H1 (cell line): ENCODE results near the gene OR4Q3. TPM values are rescaled to one million over a fixed set of nuclear protein-coding genes. Genes with fewer than 3 reads are reported as not detected.

Experiments
- CTCF ChIA-PET: fragments of 300-600 bp; sonication (Branson Sonifier 250); formaldehyde crosslinking; loops from one replicate; lab custom pipeline; 2021; ENCODE audit not compliant: partially characterized antibody; lab: Charles Lee
- POLR2A ChIA-PET: fragments of 300-600 bp; sonication (Branson Sonifier 250); formaldehyde crosslinking; loops from one replicate; lab custom pipeline; 2021; ENCODE audit warnings: inconsistent platforms; ENCODE audit not compliant: partially characterized antibody; lab: Charles Lee
- DNase-seq, 2 experiments: peaks; one replicate each; pipeline versions ENCODE4 v3.0.0 to v3.0.0-alpha.2; 2010 to 2022; ENCODE audit warnings: low spot score in 2 of 2, low read depth in 1 of 2, mixed read lengths in 1 of 2
- FAIRE-seq: peaks from 2 replicates; lab custom pipeline; 2011; peaks lifted over from hg19 to GRCh38; lab: Jason Lieb, UNC
- H2AFZ ChIP-seq: 2 replicates; pipeline ENCODE4 v1.8.1; 2012; ENCODE audit warnings: low read length, inconsistent platforms
- H2AK5ac ChIP-seq: 2 replicates; pipeline ENCODE4 v1.6.1; 2013; ENCODE audit warnings: low read depth, low read length
- H2BK120ac ChIP-seq: replicated peaks from 2 replicates; pipeline ENCODE3; 2013; ENCODE audit warnings: low read depth, low read length, inconsistent platforms
- H2BK12ac ChIP-seq: 2 replicates; pipeline ENCODE4 v1.6.1; 2013; ENCODE audit warnings: low read depth, low read length
- H2BK15ac ChIP-seq: 2 replicates; pipeline ENCODE4 v1.6.1; 2013; ENCODE audit warnings: low read length
- H2BK20ac ChIP-seq: 2 replicates; pipeline ENCODE4 v1.6.1; 2013; ENCODE audit warnings: low read length
- H2BK5ac ChIP-seq: 2 replicates; pipeline ENCODE4 v1.6.1; 2013; ENCODE audit warnings: low read depth, low read length
- H3K14ac ChIP-seq: 2 replicates; pipeline ENCODE4 v1.6.1; 2013; ENCODE audit warnings: inconsistent platforms; ENCODE audit not compliant: insufficient read length
- H3K18ac ChIP-seq: 2 replicates; pipeline ENCODE4 v1.6.1; 2013; ENCODE audit warnings: low read length; ENCODE audit errors: extremely low read depth
- H3K23ac ChIP-seq: 2 replicates; pipeline ENCODE4 v1.6.1; 2013; ENCODE audit warnings: inconsistent platforms; ENCODE audit not compliant: insufficient read length
- H3K23me2 ChIP-seq: 2 replicates; pipeline ENCODE4 v1.6.1; 2013; ENCODE audit warnings: low read depth, low read length
- H3K27ac ChIP-seq: 2 replicates; pipeline ENCODE4 v1.6.1; 2011; ENCODE audit warnings: low read depth, low read length, inconsistent platforms
- H3K27me3 ChIP-seq, 4 experiments: replicated peaks in 1 of 4; 1 replicate in 1 of 4; 2 replicates in 3 of 4; pipeline versions ENCODE4 v1.6.1 to v1.8.1; 2011 to 2013; ENCODE audit warnings: low read length in 3 of 4, mild to moderate bottlenecking in 3 of 4, inconsistent platforms in 2 of 4, mixed read lengths in 2 of 4, moderate library complexity in 1 of 4; ENCODE audit not compliant: control insufficient read depth in 3 of 4, insufficient read depth in 3 of 4; ENCODE audit errors: extremely low read depth in 1 of 4
- H3K36me3 ChIP-seq, 4 experiments: 2 replicates each; pipeline versions ENCODE4 v1.6.1 to v1.8.1; 2011 to 2013; ENCODE audit warnings: mild to moderate bottlenecking in 4 of 4, low read length in 3 of 4, moderate library complexity in 2 of 4, control low read depth in 1 of 4, inconsistent platforms in 1 of 4; ENCODE audit not compliant: insufficient read depth in 4 of 4, control insufficient read depth in 2 of 4
- H3K4ac ChIP-seq: replicated peaks from 2 replicates; pipeline ENCODE3; 2013; ENCODE audit warnings: low read length, low read depth, mixed read lengths, inconsistent platforms; ENCODE audit not compliant: insufficient read length
- H3K4me1 ChIP-seq, 4 experiments: replicated peaks in 1 of 4; 1 replicate in 1 of 4; 2 replicates in 3 of 4; pipeline versions ENCODE4 v1.6.1 to v1.8.1; 2011 to 2013; ENCODE audit warnings: low read length in 3 of 4, inconsistent platforms in 2 of 4, mixed read lengths in 1 of 4; ENCODE audit not compliant: insufficient read depth in 4 of 4, control insufficient read depth in 3 of 4
- H3K4me2 ChIP-seq, 2 experiments: 2 replicates each; pipeline versions ENCODE4 v1.6.1 to v1.8.1; 2011 to 2013; ENCODE audit warnings: low read depth in 2 of 2, low read length in 2 of 2, control low read depth in 1 of 2, inconsistent platforms in 1 of 2, mild to moderate bottlenecking in 1 of 2; ENCODE audit not compliant: insufficient read depth in 1 of 2
- H3K4me3 ChIP-seq, 4 experiments: fragments of 200-600, 300-600 bp in 1 of 4; sonication (generic), shearing (Covaris generic), sonication (Bioruptor Twin) in 1 of 4; 2 replicates each; pipeline versions ENCODE4 v1.5.1 to v1.8.1; 2011 to 2016; ENCODE audit warnings: low read length in 4 of 4, low read depth in 3 of 4, control low read depth in 2 of 4, inconsistent platforms in 2 of 4, mild to moderate bottlenecking in 2 of 4, mixed read lengths in 1 of 4, moderate library complexity in 1 of 4; ENCODE audit not compliant: insufficient read depth in 2 of 4; ENCODE audit errors: extremely low read depth in 1 of 4
- H3K56ac ChIP-seq: replicated peaks from 2 replicates; pipeline ENCODE3; 2013; ENCODE audit warnings: low read depth, mild to moderate bottlenecking, mixed read lengths, low read length, inconsistent platforms; ENCODE audit not compliant: insufficient read length
- H3K79me1 ChIP-seq: 2 replicates; pipeline ENCODE4 v1.6.1; 2013; ENCODE audit warnings: low read depth, low read length, control low read depth
- H3K79me2 ChIP-seq, 2 experiments: 2 replicates each; pipeline versions ENCODE4 v1.6.1 to v1.8.1; 2012 to 2013; ENCODE audit warnings: low read length in 2 of 2, mild to moderate bottlenecking in 2 of 2, inconsistent platforms in 1 of 2; ENCODE audit not compliant: insufficient read depth in 2 of 2, control insufficient read depth in 1 of 2
- H3K9ac ChIP-seq, 4 experiments: replicated peaks in 1 of 4; 1 replicate in 1 of 4; 2 replicates in 3 of 4; pipeline versions ENCODE4 v1.6.1 to v1.8.1; 2011 to 2013; ENCODE audit warnings: low read depth in 3 of 4, low read length in 3 of 4, control low read depth in 2 of 4, mild to moderate bottlenecking in 2 of 4, moderate library complexity in 2 of 4, inconsistent platforms in 1 of 4; ENCODE audit errors: extremely low read depth in 1 of 4
- H3K9me3 ChIP-seq, 2 experiments: 2 replicates each; pipeline versions ENCODE4 v1.6.1 to v1.8.1; 2012 to 2013; ENCODE audit warnings: mild to moderate bottlenecking in 2 of 2, moderate library complexity in 2 of 2, control low read depth in 1 of 2, inconsistent platforms in 1 of 2, low read depth in 1 of 2, low read length in 1 of 2, mixed read lengths in 1 of 2; ENCODE audit not compliant: insufficient read depth in 2 of 2
- H4K20me1 ChIP-seq, 2 experiments: replicated peaks in 1 of 2; 2 replicates each; pipeline versions ENCODE3 to v1.8.1; 2011 to 2013; ENCODE audit warnings: inconsistent platforms in 2 of 2, low read length in 2 of 2, mild to moderate bottlenecking in 1 of 2; ENCODE audit not compliant: insufficient read depth in 2 of 2, control insufficient read depth in 1 of 2
- H4K5ac ChIP-seq: 2 replicates; pipeline ENCODE4 v1.6.1; 2013; ENCODE audit warnings: low read length, low read depth, mixed read lengths, inconsistent platforms; ENCODE audit not compliant: insufficient read length
- H4K8ac ChIP-seq: 2 replicates; pipeline ENCODE4 v1.8.0; 2013; ENCODE audit warnings: mild to moderate bottlenecking, moderate library complexity, low read length, inconsistent platforms; ENCODE audit not compliant: insufficient read depth; ENCODE audit errors: extremely low read depth
- H4K91ac ChIP-seq: replicated peaks from 2 replicates; pipeline ENCODE3; 2013; ENCODE audit warnings: low read length, mixed read lengths, inconsistent platforms; ENCODE audit not compliant: insufficient read length
- KDM1A ChIP-seq: fragments of 200-600, 300-600 bp; sonication (generic); IDR thresholded peaks from 2 replicates; pipeline ENCODE4 v1.7.1; 2016; ENCODE audit warnings: mild to moderate bottlenecking, low read length, borderline replicate concordance
- KDM4A ChIP-seq: IDR thresholded peaks from one replicate; pipeline ENCODE4 v1.7.1; 2012; ENCODE audit warnings: low read depth, mild to moderate bottlenecking, moderate library complexity, low read length, inconsistent platforms; ENCODE audit not compliant: severe bottlenecking
- POU5F1 ChIP-seq: IDR thresholded peaks from 2 replicates; pipeline ENCODE4 v1.6.1; 2011; ENCODE audit warnings: low read depth, mild to moderate bottlenecking, low read length, moderate library complexity
- RFX5 ChIP-seq: IDR thresholded peaks from 2 replicates; pipeline ENCODE4 v1.6.1; 2011; ENCODE audit warnings: low read depth, low read length, improper control_type of control experiment, borderline replicate concordance
- SP1 ChIP-seq: IDR thresholded peaks from 2 replicates; pipeline ENCODE4 v1.6.1; 2011; ENCODE audit warnings: low read depth, low read length
- SUZ12 ChIP-seq: fragments of 200-600 bp; sonication (generic); IDR thresholded peaks from 2 replicates; pipeline ENCODE4 v1.6.1; 2012; ENCODE audit warnings: mild to moderate bottlenecking, inconsistent platforms, low read length, moderate library complexity, mixed read lengths
- TAF1 ChIP-seq: IDR thresholded peaks from 2 replicates; pipeline ENCODE4 v1.6.1; 2011; ENCODE audit warnings: mild to moderate bottlenecking, low read depth, low read length
- TAF7 ChIP-seq: optimal IDR thresholded peaks from 2 replicates; pipeline ENCODE3; 2011; ENCODE audit warnings: low read depth, mild to moderate bottlenecking, inconsistent platforms, low read length, moderate library complexity, borderline replicate concordance
- WGBS, 2 experiments: shearing (Covaris generic) in 1 of 2; methylation state at CpG; one replicate each; pipeline versions ENCODE4 v1.1.6 to v1.1.7; 2013 to 2015; ENCODE audit warnings: low lambda C conversion rate in 2 of 2, mixed read lengths in 2 of 2, inconsistent platforms in 1 of 2, low coverage in 1 of 2, missing lambda C conversion rate in 1 of 2; ENCODE audit not compliant: insufficient replicate concordance in 2 of 2, insufficient coverage in 1 of 2, insufficient read length in 1 of 2; ENCODE audit errors: extremely low coverage in 1 of 2, missing lambda C conversion rate in 1 of 2; 5-methylcytosine and 5-hydroxymethylcytosine counted together
- polyA plus RNA-seq, 7 experiments: library from polyadenylated mRNA; depleted of rRNA in 3 of 7; stranded (reverse) in 5 of 7; unstranded in 2 of 7; fragments of >200 nt in 5 of 7; fragments of 200-250 nt in 2 of 7; gene quantifications; 1 replicate in 5 of 7; 2 replicates in 1 of 7; 4 replicates in 1 of 7; pipeline versions ENCODE4 v1.2.1 to v1.2.3, GENCODE V29; 2011 to 2013; ENCODE audit warnings: missing spikeins in 2 of 7, mixed read lengths in 2 of 7
- total RNA-seq: library from RNA; stranded (reverse); fragmentation: NEBNext Ultra II Directional; extraction: Animal tissue kit (Norgen Biotek cat#: 25700); gene quantifications from 2 replicates; pipeline ENCODE4 v1.2.1, GENCODE V29; 2021

The OR4Q3 gene
- total and polyA plus RNA-seq, 2 of the 8 experiments (the other 6 are each of a cell fraction or from before 2014, with no cell fraction given) = not detected

- H3K4me2 ChIP-seq = no peak overlapping the region
- TF ChIP-seq SP1 (no peak), KDM1A (no peak), RFX5 (no peak), TAF1 (no peak), POU5F1 (no peak), KDM4A (no peak), TAF7 (no peak), SUZ12 (no peak)
Observed at GRCh38 chr14:19729763-19730162, 13.6 kb upstream of the OR4Q3 start.

More at GRCh38 chr14:19729763-19730162, 13.6 kb upstream of the OR4Q3 start:
- H3K79me2 ChIP-seq = no peaks in the 10 kb centered on the region
- POLR2A ChIA-PET = no interaction called here
- 70% methylated on average over 2 of the region's 2 CpGs; no CpG with 5 or more reads in 1 of the 2 experiments for WGBS, 2 experiments
- H3K18ac ChIP-seq = no peak overlapping the region
- no peak overlapping the region for H4K8ac ChIP-seq
- H3K36me3 ChIP-seq = no peaks in the 10 kb centered on the region
- no peak overlapping the region for H4K5ac ChIP-seq
- no peak overlapping the region for H2BK120ac ChIP-seq
- H4K20me1 ChIP-seq = no peaks in the 10 kb centered on the region
- H2AFZ ChIP-seq = no peak overlapping the region
- no peak overlapping the region for H3K4me3 ChIP-seq
- no peak overlapping the region for H3K14ac ChIP-seq
- H2AK5ac ChIP-seq = no peak overlapping the region
- no peak overlapping the region for H2BK20ac ChIP-seq
- H3K56ac ChIP-seq = no peak overlapping the region
- H2BK12ac ChIP-seq = no peak overlapping the region
- FAIRE-seq (no peak), DNase-seq (no peak)
- H3K9me3 ChIP-seq = peaks cover 36 to 45% of the 10 kb centered on the region in 2 experiments
- no peak overlapping the region for H4K91ac ChIP-seq
- no peak overlapping the region for H2BK15ac ChIP-seq
- no peak overlapping the region for H3K9ac ChIP-seq
- no peak overlapping the region for H2BK5ac ChIP-seq
- no peak overlapping the region for H3K4ac ChIP-seq
- H3K23ac ChIP-seq = no peak overlapping the region
- H3K27ac ChIP-seq = no peak overlapping the region
- H3K79me1 ChIP-seq = no peaks in the 10 kb centered on the region
- CTCF ChIA-PET = no interaction called here
- no peaks in the 10 kb centered on the region for H3K23me2 ChIP-seq
- H3K4me1 ChIP-seq = no peaks in the 10 kb centered on the region
- no peaks in the 10 kb centered on the region for H3K27me3 ChIP-seq
